Fibroblast of mammary gland (primary cell): Measurements from ENCODE around the gene TTLL5.
A peak's percentile ranks its signal among the peaks of the same experiment; 100 is the strongest.

Experiments
- DNase-seq: peaks from one replicate; pipeline ENCODE4 v3.0.0-alpha.2; 2010; ENCODE audit warnings: low read depth
- H3K4me3 ChIP-seq: 2 replicates; pipeline ENCODE4 v1.5.1; 2011; ENCODE audit warnings: low read depth, mild to moderate bottlenecking, low read length, moderate library complexity; ENCODE audit not compliant: control insufficient read depth
- TF ChIP-seq, protein P1 (sequence below): conservative IDR thresholded peaks from 2 replicates; pipeline ENCODE4 v1.5.1; 2011; ENCODE audit warnings: low read depth, low read length, inconsistent platforms; ENCODE audit not compliant: control insufficient read depth, insufficient read depth

TTLL5 gene

DNA sequence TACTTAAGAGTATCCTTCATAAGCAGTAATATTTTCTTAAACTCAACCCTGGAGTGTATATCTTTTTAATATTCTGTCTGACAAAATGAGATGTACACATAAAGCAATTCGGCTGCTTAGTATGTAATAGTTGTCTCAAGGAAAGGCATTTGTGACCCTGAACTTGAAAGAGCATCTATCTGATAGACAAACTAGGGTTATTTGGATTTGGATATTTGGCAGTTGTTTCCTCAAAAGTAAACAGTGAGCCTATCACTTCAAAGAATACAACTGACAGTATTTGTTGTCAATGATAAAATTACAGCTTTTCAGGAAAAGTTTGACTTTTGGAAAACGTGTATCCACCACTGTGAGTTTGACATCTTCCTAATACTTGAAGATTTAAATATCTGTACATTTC is 197.3 kb downstream of the TTLL5 start:
- TF ChIP-seq, protein P1, sequence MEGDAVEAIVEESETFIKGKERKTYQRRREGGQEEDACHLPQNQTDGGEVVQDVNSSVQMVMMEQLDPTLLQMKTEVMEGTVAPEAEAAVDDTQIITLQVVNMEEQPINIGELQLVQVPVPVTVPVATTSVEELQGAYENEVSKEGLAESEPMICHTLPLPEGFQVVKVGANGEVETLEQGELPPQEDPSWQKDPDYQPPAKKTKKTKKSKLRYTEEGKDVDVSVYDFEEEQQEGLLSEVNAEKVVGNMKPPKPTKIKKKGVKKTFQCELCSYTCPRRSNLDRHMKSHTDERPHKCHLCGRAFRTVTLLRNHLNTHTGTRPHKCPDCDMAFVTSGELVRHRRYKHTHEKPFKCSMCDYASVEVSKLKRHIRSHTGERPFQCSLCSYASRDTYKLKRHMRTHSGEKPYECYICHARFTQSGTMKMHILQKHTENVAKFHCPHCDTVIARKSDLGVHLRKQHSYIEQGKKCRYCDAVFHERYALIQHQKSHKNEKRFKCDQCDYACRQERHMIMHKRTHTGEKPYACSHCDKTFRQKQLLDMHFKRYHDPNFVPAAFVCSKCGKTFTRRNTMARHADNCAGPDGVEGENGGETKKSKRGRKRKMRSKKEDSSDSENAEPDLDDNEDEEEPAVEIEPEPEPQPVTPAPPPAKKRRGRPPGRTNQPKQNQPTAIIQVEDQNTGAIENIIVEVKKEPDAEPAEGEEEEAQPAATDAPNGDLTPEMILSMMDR = no peak
- DNase-seq = no peak
- H3K4me3 ChIP-seq = no peak overlapping the region

DNA sequence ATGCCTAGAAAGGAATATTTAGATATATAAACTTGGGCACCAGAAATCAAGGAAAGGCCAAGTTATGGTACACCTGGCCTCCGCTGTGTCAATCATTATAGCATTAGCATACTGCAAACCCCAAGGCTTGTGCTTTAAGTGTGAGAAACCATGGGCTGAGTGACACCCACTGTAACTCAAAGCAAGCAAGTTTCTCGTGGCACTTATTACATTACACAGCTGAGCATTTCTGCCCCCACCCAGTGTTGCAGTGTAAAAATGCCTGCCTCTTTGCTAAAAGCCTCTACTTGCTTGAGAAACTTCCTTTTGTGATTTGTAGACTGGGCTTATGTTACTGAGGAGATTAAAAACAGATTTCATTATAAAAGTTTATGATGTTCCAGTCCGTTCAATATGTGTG is 198.7 kb downstream of the TTLL5 start:
- no peak for DNase-seq
- H3K4me3 ChIP-seq = no peak overlapping the region
- TF ChIP-seq, protein P1 = no peak

DNA sequence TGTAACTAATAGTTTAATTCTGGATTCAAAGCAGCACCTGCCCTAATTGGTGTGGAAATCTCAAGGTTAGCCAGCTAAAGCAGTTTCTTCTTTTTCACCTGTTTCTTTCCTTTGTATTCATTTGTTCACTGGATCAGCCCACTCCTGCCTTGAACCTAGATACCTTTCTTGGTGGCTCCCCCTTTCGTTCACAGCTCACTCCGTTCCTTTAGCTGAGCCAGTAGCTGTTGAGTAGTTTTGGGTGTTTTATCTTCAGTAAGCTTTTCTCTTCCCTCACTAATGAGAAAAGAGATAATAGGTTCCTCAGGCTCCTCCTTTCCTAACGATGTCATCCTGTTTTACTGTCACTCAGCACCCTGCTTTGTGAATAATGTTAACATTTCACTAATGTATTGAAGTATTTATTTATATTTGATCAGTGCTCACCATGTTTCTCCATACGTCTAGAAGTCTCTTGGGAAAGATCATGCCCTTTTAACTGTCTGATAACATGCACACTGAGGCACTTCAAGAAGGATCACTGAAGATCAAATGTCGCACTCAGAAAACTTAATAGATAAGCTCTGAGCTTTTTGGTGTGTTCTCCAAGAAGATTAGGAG is 199.6 kb downstream of the TTLL5 start:
- no peak for DNase-seq
- TF ChIP-seq, protein P1 = no peak
- no peak overlapping the region for H3K4me3 ChIP-seq

DNA sequence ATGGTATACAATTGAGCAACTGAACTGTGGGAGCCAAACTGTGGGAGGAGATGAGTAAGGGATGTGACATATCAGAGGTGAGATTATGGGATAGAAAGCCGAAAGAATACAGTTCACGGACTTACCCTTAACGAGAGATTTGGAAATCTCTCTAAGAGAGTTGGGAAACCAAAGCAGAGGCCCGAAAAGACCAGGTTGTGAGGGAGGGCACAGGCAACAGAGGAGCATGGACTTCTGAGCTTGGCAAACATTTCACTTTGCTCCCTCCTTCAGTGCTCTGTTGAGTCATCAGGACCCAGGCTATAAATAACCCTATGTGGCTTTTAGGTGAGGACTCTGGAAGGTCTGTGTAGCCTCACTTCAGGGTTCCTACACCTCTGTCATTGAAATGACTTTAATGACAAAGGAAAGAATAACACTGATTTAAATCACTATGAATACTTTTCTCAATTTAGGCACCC is 200.1 kb downstream of the TTLL5 start:
- no peak overlapping the region for H3K4me3 ChIP-seq

DNA sequence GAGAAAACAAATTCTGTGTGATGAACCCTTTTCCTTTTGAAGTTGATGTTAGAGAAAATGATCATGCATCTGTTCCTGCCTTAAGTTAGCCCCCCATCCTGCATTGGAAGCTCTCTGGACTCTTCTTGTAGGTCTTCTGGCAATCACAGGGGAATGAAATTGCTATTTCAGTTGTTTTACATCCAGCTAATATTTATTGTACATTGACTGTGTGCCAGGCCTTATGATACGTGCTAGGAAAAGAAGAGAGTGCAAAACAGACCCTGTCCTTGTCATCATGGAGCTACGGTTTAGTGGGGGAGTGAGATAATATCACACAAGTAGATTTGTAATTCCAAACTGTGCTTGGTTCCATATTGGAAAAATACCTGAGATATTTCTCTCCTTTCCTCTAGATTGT is 202.2 kb downstream of the TTLL5 start:
- H3K4me3 ChIP-seq = no peak overlapping the region
- no peak for DNase-seq
- TF ChIP-seq, protein P1 = no peak

More for the DNA sequence above, 200.1 kb downstream of the TTLL5 start:
- peak; percentile 96 for DNase-seq
- TF ChIP-seq, protein P1 = no peak

DNA sequence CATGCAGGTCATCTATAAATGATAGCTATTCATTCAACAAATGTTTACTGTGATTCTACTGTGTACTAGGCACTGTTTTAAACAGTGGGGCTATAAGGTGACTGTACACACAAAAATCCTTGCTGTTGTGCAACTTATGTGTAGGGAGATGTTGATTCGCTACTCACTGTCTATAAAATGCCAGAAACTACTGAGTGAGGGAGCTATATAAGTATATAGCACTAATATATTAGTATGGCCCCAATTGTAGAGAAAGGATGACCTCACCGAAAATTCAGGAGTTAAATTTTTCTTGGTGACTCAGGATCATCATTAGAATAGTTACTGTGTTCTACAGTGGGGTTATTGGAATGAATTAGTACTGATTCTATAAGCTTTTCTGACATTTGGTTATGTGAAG is 203.3 kb downstream of the TTLL5 start:
- TF ChIP-seq, protein P1 = no peak
- DNase-seq = peak; percentile 93
- no peak overlapping the region for H3K4me3 ChIP-seq

DNA sequence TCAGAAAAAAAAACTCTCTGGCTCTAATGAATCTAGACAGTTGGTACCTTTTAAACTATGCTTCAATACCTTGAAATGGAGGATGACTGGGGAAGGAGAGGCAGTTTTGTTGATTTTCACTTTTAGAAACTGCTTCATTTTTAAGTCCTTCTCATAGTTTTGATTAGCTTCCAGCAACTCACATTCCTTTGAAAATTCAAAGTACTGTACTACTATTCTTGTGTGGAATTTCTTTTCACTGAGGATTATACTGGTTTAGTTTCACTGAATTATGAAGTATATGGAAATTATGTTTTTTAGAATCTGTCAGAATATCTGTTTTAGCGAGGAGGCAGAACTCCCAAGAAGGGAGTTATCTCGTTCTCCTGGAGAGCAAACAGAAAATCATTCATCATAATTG is 204.5 kb downstream of the TTLL5 start:
- TF ChIP-seq, protein P1 = no peak
- no peak overlapping the region for H3K4me3 ChIP-seq
- DNase-seq = no peak
